HG03460 (cell line): ENCODE measurements around the gene POTEB3.
"Not testable (repeated sequence)": the region's sequence is repeated elsewhere in the genome, so short reads cannot be mapped to it uniquely, and the experiment has no call there.

Experiments used
- ATAC-seq: cut with Tn5 transposase; IDR thresholded peaks from one replicate; pipeline ENCODE4 v1.9.1; 2021; ENCODE audit not compliant: unreplicated experiment

POTEB3 gene

DNA sequence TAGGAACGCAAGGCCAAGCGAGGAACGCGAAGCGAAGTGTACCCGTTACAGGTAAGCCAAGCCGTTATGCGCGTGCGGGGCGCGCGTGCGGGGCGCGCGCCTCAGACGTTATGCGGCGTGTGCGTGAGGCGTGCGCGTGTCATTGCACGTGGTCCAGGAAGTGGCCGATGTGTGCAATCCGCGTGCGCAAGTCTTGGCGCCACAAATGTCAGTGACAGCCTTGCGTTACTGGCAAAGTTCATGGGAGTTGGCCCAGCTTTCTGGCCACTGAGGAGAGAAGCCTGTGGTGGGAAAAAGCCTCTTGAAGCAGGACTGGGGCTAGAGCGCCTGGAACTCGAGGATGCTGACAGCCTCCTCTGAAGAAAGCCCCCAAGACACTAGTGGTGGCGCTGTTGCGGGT, at the start of gene POTEB3:
Gene POTEB3 (minus strand): TSS at position 101 of the 400 bp plus-strand sequence. CDS start 488 bp downstream, outside the sequence.
- not testable (repeated sequence) for ATAC-seq

DNA sequence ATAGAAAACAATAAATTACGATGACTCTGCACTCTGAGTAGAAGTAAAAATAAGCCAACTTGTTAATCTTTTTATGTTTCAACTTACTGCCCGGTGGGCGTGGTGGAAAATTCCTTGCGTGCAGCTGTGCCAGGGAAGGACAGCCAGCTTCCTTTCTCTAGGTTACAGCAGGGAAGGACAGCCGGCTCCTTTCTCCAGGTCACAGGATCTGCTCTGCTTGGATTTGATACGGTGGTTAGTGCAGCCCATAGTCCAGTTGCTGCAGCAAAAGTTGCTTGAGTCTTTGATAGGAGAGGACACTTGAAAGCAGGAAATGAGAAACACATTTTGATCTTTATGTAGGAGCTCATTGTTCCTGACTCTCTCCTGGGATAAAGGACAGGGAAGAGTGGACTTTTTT, 13.4 kb upstream of the POTEB3 start:
- ATAC-seq: not testable (repeated sequence)

GRCh38 chr15:21451920-21452563, 11.7 kb upstream of the POTEB3 start:
- ATAC-seq: not testable (repeated sequence)

GRCh38 chr15:21451487-21451886, 11.2 kb upstream of the POTEB3 start:
- ATAC-seq: not testable (repeated sequence)

DNA sequence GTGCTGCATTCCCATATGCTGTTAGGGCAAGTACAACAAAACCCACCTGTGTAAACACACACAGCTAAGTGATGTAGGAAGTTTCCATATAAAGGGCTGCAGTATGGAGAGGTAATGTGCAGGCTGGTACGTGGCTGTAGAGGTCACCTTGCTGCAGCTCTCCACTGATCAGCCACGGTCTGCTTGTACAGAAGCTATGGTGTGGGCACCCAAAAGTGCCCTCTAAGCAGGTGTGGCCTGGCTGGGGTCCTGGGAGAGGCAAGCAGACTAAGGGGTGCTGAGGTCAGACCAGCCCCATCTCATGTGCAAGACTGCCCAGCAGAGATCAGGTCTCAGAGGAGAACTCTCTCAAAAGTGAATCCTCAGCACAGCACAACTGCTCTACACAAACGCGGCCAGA, 32.9 kb downstream of the POTEB3 start:
- ATAC-seq: not testable (repeated sequence)

DNA sequence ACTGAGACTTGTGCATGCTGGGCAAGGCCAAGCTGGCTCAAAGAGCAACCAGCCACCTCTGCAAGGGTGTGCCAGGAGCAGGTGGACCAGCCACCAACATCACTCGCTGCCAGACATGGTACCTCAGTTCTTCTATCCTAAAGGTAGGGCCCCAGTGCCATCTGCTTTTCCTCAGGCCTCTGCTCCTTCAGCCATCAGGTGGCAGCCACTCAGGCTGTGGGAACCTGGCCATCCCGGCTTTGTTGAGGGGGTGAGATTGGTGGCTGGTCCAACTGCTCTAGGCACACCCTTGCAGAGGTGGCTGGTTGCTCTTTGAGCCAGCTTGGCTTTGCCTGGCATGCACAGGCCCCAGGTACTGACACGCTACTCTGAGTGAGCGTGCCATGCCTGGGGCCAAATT, 38.8 kb downstream of the POTEB3 start:
- ATAC-seq: not testable (repeated sequence)

DNA sequence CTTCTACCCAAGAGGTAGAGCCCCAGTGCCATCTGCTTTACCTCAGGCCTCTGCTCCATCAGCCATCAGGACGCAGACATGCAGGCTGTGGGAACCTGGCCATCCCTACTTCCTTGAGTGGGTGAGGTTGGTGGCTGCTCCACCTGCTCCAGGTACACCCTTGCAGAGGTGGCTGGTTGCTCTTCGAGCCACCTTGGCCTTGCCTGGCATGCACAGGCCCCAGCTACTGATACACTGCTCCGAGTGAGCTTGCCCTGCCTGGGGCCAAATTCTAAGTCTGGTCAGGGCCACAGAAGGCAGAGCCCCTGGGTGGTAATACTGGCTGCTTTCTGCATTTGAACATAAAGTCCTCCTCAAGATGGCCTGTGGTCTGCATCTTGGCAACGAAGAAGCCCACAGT, 41.2 kb downstream of the POTEB3 start:
- ATAC-seq: not testable (repeated sequence)

DNA sequence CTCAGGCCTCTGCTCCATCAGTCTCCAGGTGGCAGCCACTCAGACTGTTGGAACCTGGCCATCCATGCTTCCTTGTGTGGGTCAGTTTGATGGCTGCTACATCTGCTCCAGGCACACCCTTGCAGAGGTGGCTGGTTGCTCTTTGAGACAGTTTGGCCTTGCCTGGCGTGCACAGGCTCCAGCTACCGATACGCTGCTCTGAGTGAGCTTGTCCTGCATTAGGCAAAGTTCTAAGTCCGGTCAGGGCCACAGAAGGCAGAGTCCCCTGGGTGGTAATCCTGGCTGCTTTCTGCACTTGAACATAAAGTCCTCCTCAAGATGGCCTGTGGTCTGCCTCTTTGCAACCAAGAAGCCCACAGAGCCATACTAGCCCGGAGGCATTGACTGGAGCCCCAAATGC, 41.8 kb downstream of the POTEB3 start:
- ATAC-seq: not testable (repeated sequence)

GRCh38 chr15:21397656-21398055, 42.6 kb downstream of the POTEB3 start:
- not testable (repeated sequence) for ATAC-seq

- not testable (repeated sequence) for ATAC-seq
Measured at GRCh38 chr15:21397186-21397585, 43.1 kb downstream of the POTEB3 start.

GRCh38 chr15:21385961-21386360, 54.3 kb downstream of the POTEB3 start:
- not testable (repeated sequence) for ATAC-seq

DNA sequence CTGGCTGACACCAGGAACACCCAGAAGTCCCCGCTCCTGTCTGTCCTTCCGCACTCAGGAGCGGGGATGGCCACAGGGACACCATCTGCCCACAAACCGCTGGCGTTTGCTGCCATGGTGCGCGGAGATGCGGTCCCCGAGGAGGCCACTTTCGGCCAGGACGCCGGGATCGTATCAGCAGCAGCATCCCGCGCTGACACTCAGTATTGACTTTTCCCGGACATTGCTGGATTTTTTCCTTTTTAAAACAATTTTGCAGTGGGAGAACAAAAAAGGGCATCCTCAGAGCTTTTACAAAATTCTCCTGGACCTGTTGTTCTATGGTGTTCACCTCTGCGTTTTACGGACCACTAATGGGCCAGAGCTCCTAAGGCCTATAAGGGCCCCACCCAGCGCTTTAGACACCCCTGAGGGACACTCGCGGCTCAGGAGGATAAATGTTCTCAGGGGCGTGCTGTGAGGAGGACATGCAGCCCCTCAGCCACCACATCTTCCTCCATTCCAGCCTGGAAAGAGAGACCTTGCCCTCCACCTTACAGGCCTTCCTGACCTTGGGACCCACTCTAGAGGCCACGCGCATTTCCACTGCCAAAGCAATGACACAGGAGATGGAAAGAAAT, 56.3 kb downstream of the POTEB3 start:
- ATAC-seq: not testable (repeated sequence)

DNA sequence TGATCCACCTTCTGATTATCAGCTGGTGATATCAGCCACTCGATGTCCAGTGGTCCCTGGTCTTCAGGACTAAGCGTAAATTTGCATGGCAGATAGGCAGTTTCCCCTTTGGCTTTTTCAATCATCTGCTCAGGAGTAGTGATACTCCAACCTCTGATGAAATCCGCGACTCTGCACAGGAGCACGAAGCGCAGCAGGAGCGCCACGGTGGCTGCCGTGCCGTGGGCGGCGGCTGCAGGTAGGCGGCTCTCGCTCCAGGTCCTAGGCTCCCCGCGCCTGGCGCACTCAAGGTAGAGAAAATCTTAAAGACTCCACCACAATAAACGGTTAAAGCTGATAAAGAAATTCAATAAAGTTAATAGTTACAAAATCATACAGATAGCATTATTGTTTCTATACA, 66.6 kb downstream of the POTEB3 start:
- ATAC-seq: not testable (repeated sequence)

DNA sequence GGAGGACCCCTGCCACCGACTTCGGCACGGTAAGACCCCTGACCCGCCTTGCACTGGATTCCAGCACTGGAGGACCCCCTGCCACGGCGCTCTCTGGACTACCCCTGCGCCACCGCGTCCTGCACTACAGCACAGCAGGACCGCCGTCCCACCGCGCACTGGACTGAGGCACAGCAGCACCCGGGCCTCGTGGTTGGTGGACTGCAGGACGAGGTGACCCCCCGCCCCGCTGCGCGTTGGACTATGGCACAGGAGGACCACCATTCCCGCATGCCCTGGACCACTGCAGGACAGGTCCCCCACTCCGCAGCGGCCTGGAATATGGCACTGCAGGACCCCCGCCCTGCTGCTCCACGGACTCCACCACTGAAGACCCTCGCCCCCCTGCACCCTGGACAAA, 71.1 kb downstream of the POTEB3 start:
- ATAC-seq: not testable (repeated sequence)

GRCh38 chr15:21368625-21369024, 71.7 kb downstream of the POTEB3 start:
- ATAC-seq: not testable (repeated sequence)
